ENCODE results near the gene NLRC4. TPM values are rescaled to one million over a fixed set of nuclear protein-coding genes. Genes with fewer than 3 reads are reported as not detected.

The NLRC4 gene
- total and polyA plus RNA-seq, 2 of the 4 experiments (the other 2 are of a cell fraction), result not detected

GRCh38 chr2:32248299-32248698 lies 16.4 kb downstream of the NLRC4 start:
- ChIA-PET CTCF (interaction anchor here (1.3 kb wide), 1 partner anchor 12 kb away, joined by 3 read pairs; no protein-coding TSS in a partner anchor), POLR2A (ENCODE audit: unreplicated experiment) (no interaction called here)
- Histone ChIP-seq H3K36me3 (ENCODE audit: control insufficient read depth, insufficient read depth, low read length) (no peaks in the 10 kb centered on the region), H3K14ac (replicated peaks; ENCODE audit: low read depth, low read length) (no peak overlapping the region), H3K18ac (ENCODE audit: low read depth, low read length) (no peak overlapping the region), H3K79me1 (ENCODE audit: low read depth in 1 of 2, low read length in 2 of 2) (no peaks in the 10 kb centered on the region), H3K27ac (ENCODE audit: insufficient read depth, low read length) (no peak overlapping the region), H2AK5ac (ENCODE audit: low read depth, low read length) (no peak overlapping the region), H2BK5ac (ENCODE audit: low read depth, low read length, poor library complexity, severe bottlenecking) (no peak overlapping the region), H4K5ac (ENCODE audit: low read depth, low read length) (no peak overlapping the region), H3K4me3 (ENCODE audit: insufficient read depth, low read depth, low read length) (no peak overlapping the region), H3K9me1 (ENCODE audit: insufficient read depth, low read length) (no peaks in the 10 kb centered on the region), H3K27me3 (ENCODE audit: control insufficient read depth, insufficient read depth, low read length) (no peaks in the 10 kb centered on the region), H3K56ac (ENCODE audit: extremely low read depth, insufficient read depth, low read length) (no peak overlapping the region), H4K20me1 (ENCODE audit: insufficient read depth, low read length) (no peaks in the 10 kb centered on the region), H3K9me3 (ENCODE audit: control insufficient read depth, insufficient read depth, low read length) (no peaks in the 10 kb centered on the region), H3K4me2 (ENCODE audit: low read depth, low read length) (no peak overlapping the region), H4K8ac (ENCODE audit: low read depth in 2 of 2, low read length in 2 of 2) (no peak overlapping the region), H4K91ac (ENCODE audit: insufficient read depth, low read depth, low read length) (no peak overlapping the region), H3K23ac (ENCODE audit: low read depth, low read length) (no peak overlapping the region), H2BK120ac (ENCODE audit: low read depth, low read length) (no peak overlapping the region), H2BK15ac (ENCODE audit: low read depth, low read length) (no peak overlapping the region; the same call in 2 of the 3 replicates), H2BK20ac (ENCODE audit: low read depth, low read length) (no peak overlapping the region), H2AK9ac (replicated peaks; ENCODE audit: low read depth, low read length, poor library complexity) (no peak overlapping the region), H3K9ac (ENCODE audit: low read depth, low read length) (no peak overlapping the region), H3K4me1 (ENCODE audit: control insufficient read depth, insufficient read depth, low read length) (no peaks in the 10 kb centered on the region), H2AFZ (replicated peaks; ENCODE audit: low read length, poor library complexity) (no peak overlapping the region), H3K4ac (ENCODE audit: low read depth, low read length) (no peak overlapping the region)
- BruUV-seq (replicated peaks), result no TSS peak
- dilution Hi-C loops (cut with HindIII; ENCODE audit: low sequenced_read_pairs, unreplicated experiment), result no loop called here
- no peak for ATAC-seq (ENCODE audit: low read depth)
- WGBS, 2 experiments (ENCODE audit: extremely low coverage in 2 of 2, insufficient read length in 1 of 2), result no CpG with 5 or more reads among the region's 3 CpGs
- no peak for DNase-seq
- in situ Hi-C loops (cut with MboI; ENCODE audit: low sequenced_read_pairs), result no loop called here
- intact Hi-C loops (cut with micrococcal nuclease), result no loop called here
- TF ChIP-seq SMC3 (IDR thresholded peaks at IDR 0.05; ENCODE audit: low read depth, low read length) (no peak), RAD21 (IDR thresholded peaks at IDR 0.05; ENCODE audit: low read length) (no peak), MAFK (IDR thresholded peaks at IDR 0.05; ENCODE audit: low read depth, low read length) (no peak)
